Activated naive CD4-positive, alpha-beta T cell treated with anti-CD3 and anti-CD28 coated beads for 36 hours (primary cell): ENCODE data around the gene CDK5RAP2. TPM values are rescaled to one million over a fixed set of nuclear protein-coding genes. Genes with fewer than 3 reads are reported as not detected.

ENCODE experiments used
- CTCF ChIA-PET: fragments of 350-600 bp; sonication (Branson Sonifier 250); formaldehyde crosslinking; loops from one replicate; lab custom pipeline; 2021; ENCODE audit warnings: antibody characterized with exemption; lab: Charles Lee
- DNase-seq: peaks from one replicate; pipeline ENCODE4 v3.0.0-alpha.2; 2020
- H3K27ac Mint-ChIP-seq: one replicate; pipeline ENCODE4 v1.8.0; 2021; ENCODE audit warnings: mild to moderate bottlenecking, mixed read lengths
- H3K27me3 Mint-ChIP-seq: one replicate; pipeline ENCODE4 v1.8.0; 2021; ENCODE audit warnings: low read depth, mixed read lengths
- H3K36me3 Mint-ChIP-seq: one replicate; pipeline ENCODE4 v1.8.0; 2021; ENCODE audit warnings: low read depth, mixed read lengths
- H3K4me1 Mint-ChIP-seq: one replicate; pipeline ENCODE4 v1.8.0; 2021; ENCODE audit warnings: low read depth, mixed read lengths
- H3K4me3 Mint-ChIP-seq: one replicate; pipeline ENCODE4 v1.8.0; 2021; ENCODE audit warnings: mild to moderate bottlenecking, moderate library complexity, mixed read lengths
- H3K9me3 Mint-ChIP-seq: one replicate; pipeline ENCODE4 v1.8.0; 2021; ENCODE audit warnings: mixed read lengths
- intact Hi-C: fragments of 100-400 bp; cut with micrococcal nuclease; formaldehyde crosslinking; loops from one replicate; pipeline ENCODE4 v1.15.1; 2023
- total RNA-seq, 2 experiments: library from RNA; stranded (reverse); gene quantifications; one replicate each; pipeline ENCODE4 v1.2.3, GENCODE V29; 2021

The CDK5RAP2 gene
- total RNA-seq, 2 experiments from 2014 or later: 92.7 to 99.7 TPM

DNA sequence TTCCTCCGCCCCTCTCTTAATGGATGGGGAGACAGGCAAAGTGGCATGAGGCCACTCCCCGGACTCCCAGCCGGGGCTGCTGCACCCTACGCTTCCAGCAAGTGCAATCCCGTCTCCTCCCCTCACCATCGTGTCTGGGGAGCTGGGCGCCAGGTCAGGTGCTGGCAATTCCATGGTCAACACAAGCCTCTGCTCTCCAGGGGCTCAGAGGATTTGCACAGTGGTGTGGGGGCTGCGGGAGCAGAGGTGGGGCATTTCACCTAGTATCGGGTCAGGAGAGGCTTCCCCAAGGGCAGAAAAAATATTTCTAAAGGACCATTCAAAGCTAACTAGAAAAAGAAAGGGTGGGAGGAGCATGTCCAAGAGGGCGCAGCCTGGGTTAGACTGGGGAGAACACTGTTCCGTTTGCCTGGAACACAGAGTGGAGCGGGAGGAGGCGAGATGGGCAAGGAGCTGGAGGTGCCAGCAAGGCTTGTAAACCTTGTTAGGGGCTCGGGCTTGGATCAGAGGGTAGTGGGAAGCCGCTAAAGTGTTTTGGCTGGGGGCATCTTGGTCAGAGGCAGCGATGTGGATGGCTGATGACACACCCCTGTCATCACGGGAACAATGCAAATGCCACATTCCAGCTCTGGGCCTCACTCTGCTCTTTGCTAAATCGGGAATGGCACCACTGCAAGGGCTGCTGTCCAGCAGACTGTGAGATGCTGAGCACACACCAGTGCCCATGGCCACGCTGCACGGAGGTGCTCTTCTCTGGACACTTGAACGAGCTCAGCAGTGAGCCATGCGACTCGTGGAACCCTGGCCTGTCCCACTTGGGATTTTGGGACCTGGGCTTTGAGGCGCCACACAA, 191.7 kb downstream of the CDK5RAP2 start:
- DNase-seq: no peak
- intact Hi-C loops: no loop called here
- H3K27ac Mint-ChIP-seq: no peak overlapping the region
- H3K4me1 Mint-ChIP-seq: no peaks in the 10 kb centered on the region
- CTCF ChIA-PET: no interaction called here
- H3K9me3 Mint-ChIP-seq: no peaks in the 10 kb centered on the region
- H3K4me3 Mint-ChIP-seq: no peak overlapping the region
- H3K36me3 Mint-ChIP-seq: peaks cover 17% of the 10 kb centered on the region
- no peaks in the 10 kb centered on the region for H3K27me3 Mint-ChIP-seq

DNA sequence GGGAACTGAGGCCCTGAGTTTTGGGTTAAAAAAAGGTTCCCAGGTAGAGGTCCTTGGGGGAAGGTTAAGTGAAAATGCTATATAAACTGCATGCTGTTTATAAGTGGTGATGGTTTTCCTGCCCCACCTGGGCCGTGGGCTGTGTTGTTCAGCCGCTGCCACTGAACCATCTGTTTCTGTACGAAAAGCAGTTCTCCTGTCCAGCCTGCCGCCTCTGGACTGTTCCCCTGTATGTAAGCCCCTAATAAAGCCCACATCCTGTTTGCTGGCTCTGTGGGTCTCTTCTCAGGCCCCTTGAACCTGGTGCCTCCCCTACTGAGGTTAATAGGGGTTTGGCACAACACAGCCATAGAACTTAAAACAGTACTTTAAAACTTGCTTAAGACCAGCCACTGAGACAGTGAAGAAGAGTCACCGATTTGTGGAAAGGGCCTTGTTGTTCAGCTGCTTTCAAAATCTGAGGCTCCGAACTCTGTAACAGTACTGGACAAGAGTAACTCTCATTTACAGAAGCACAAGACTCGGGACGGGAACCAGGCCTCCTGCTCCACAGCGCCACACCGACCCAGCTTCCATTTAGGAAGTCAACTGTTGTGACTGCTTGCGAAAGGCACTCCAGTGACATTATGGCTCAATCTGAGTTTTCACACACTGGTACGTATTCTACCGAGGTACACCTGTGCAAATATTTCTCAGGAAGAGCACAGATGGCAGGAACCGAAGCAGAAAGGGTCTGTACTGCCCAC, 192.5 kb downstream of the CDK5RAP2 start:
- CTCF ChIA-PET: no interaction called here
- DNase-seq: no peak
- Mint-ChIP-seq H3K4me3 (no peak overlapping the region), H3K27me3 (no peaks in the 10 kb centered on the region), H3K36me3 (peaks cover 11% of the 10 kb centered on the region), H3K27ac (no peak overlapping the region), H3K4me1 (no peaks in the 10 kb centered on the region), H3K9me3 (no peaks in the 10 kb centered on the region)
- intact Hi-C loops: no loop called here

DNA sequence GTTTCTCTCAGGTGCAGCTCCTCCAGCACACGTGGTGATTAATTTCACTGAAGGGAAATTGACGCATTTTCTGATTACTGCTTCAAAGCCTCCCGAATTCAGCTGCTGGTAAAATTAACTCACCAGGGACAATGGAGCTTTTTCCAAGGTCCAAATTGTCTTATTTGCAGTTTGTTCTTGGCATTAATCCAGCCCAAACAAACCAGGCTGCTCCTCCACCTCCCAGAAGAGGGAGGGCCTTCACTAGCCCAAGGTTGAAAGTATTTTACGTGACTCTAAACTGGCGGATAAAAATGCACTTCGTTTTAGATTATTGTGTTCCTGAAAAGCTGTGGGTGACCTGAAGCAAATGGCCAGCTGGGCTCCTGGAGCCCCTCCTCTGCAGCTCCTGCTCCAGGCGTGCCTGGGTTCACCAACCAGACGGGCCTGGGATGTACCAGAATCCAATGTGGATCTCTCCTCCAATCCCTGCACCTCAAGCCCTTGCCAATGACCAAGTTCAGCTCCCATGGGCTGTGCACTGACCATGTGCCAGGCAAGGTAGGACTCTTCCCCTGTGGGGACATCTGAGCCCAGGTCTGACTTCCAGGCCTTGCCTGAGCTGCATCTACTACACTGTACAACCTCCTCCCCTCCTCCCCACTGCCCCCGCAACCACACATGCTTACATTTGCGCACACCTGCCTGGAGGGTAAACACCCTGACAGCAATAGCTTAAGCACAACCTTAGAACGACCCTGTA, 193.4 kb downstream of the CDK5RAP2 start:
- no peak for DNase-seq
- Mint-ChIP-seq H3K4me1 (no peaks in the 10 kb centered on the region), H3K9me3 (no peaks in the 10 kb centered on the region), H3K36me3 (peaks cover 11% of the 10 kb centered on the region), H3K27ac (no peak overlapping the region), H3K4me3 (no peak overlapping the region), H3K27me3 (no peaks in the 10 kb centered on the region)
- CTCF ChIA-PET: no interaction called here
- intact Hi-C loops: no loop called here

DNA sequence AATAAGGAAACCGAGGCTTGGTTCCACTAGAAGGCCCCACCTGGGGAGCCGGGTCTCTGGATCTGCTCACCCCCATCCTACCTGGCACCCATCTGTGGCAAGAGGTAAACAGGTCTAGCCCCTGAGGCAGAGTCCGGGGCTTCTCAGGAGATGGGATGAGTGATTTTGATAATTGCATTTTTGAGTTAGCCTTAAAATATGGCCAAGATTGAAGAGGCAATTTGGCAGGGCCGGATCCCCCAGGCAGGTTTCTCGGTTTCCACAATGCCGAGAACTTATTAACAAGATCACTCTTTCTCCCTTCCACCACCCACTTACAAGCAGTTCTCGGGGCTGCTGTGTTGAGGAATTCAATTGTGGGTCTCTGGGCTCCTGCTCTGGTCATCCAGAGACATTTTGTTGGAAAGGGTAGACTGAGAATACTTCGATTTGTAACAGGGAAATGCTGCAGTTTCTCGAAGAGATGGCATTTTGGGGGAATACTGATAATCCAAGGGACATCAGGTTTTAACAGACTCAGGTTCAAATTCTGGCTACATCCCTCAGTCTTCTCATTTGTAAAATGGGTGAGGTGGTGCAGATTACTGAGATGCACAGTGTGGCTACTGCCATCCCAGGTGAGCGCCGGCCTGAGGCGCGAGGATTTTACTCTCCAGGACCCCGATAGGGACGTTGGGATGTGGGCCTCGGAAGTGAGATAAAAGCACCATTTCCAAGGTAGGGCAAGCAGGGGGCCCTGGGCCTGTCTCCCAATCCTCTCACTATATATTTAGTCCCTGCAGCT, 194.2 kb downstream of the CDK5RAP2 start:
- intact Hi-C loops: no loop called here
- DNase-seq: no peak
- H3K27ac Mint-ChIP-seq: no peak overlapping the region
- no peaks in the 10 kb centered on the region for H3K4me1 Mint-ChIP-seq
- CTCF ChIA-PET: no interaction called here
- H3K4me3 Mint-ChIP-seq: no peak overlapping the region
- H3K36me3 Mint-ChIP-seq: peaks cover 9% of the 10 kb centered on the region
- peaks cover under 1% of the 10 kb centered on the region for H3K9me3 Mint-ChIP-seq
- H3K27me3 Mint-ChIP-seq: no peaks in the 10 kb centered on the region

DNA sequence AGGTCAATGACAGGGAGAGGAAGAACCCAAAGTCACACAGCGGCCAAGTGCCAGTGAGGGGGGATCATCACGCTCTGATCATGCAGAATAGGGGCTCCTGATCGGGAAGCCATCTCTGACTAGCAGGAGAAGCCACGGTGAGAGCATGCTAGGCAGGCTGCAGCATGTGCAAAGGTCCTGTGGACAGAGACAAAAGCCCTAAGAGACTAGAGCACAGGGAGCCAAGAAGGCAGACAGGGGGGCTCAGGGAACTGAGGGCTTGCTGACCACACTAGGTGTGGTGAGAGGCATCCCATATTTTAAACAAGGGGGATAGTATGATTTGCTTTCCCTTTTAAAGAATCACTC, 195.1 kb downstream of the CDK5RAP2 start:
- no peaks in the 10 kb centered on the region for H3K4me1 Mint-ChIP-seq
- CTCF ChIA-PET: no interaction called here
- H3K27me3 Mint-ChIP-seq: no peaks in the 10 kb centered on the region
- no peak overlapping the region for H3K4me3 Mint-ChIP-seq
- peaks cover 9% of the 10 kb centered on the region for H3K9me3 Mint-ChIP-seq
- H3K36me3 Mint-ChIP-seq: peaks cover 9% of the 10 kb centered on the region
- DNase-seq: no peak
- intact Hi-C loops: no loop called here
- no peak overlapping the region for H3K27ac Mint-ChIP-seq

DNA sequence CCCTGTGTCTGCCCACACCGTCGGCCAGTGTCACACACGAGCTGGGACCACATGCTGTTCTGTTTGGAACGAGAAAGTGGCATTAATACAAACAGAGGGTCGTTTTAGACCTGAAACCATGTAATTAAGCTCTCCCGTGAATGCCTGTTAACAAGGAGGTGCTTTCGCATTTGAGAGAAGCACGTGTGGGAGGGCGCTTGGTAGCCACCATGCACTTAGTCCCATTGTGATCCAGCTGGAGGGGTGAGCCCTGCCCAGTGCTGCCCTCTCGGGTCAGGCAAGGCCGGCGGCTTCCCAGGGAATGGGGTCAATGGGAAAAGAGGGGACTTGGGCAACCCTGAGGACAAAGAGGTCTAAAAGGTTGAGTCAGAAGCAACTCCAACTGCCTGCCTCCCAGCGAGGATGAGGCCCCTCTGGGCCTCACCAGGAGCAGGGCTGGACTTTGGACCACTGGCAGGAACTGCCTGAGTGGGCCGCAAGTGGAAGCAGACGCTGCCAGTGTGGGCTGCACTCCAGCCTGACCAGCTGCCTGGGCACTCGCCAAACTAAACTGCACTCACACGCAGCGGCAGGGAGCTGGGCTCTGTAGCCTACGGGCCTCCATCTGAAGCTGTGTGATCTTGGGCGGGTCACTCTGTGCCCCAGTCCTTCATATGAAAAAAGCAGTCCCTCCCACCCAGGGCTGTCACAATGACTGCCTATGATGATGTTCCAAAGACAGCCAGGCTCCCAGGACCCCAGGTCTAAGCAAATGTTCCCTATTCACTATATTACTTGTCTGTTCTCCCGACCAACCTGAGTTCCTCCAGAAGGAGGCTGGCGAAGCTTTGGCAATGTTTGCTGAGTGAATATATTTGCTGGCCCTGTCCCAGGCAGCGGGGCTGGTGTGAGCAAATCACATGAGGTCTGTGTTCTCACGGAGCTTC, 195.7 kb downstream of the CDK5RAP2 start:
- H3K9me3 Mint-ChIP-seq: peaks cover 15% of the 10 kb centered on the region
- no peak overlapping the region for H3K27ac Mint-ChIP-seq
- no peaks in the 10 kb centered on the region for H3K4me1 Mint-ChIP-seq
- no peak overlapping the region for H3K4me3 Mint-ChIP-seq
- CTCF ChIA-PET: interaction anchor here (0.6 kb wide), 1 partner anchor 18 kb away, joined by 3 read pairs; no protein-coding TSS in a partner anchor
- intact Hi-C loops: no loop called here
- H3K36me3 Mint-ChIP-seq: peaks cover 12% of the 10 kb centered on the region
- no peak for DNase-seq
- no peaks in the 10 kb centered on the region for H3K27me3 Mint-ChIP-seq

DNA sequence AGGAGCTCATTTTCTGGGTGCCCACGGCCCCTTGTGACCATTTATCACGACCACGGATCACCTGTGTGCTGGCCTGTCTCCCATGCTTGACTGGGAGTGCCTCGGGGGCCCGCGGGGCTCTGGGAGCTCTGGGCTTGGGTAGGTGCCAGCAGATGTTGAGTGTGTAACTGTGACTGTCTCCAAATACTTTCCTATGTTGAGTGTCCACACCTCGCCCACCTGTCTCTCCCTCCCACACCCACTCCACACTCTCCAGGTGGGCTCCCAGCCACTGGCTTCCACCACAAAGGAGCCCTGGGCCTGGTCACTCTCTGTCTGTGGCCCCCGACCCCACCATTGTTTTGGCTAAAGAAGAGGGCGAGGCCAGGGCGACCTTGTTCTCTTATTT, 196.4 kb downstream of the CDK5RAP2 start:
- Mint-ChIP-seq H3K27me3 (no peaks in the 10 kb centered on the region), H3K36me3 (peaks cover 15% of the 10 kb centered on the region), H3K9me3 (peaks cover 22% of the 10 kb centered on the region), H3K4me3 (no peak overlapping the region), H3K27ac (no peak overlapping the region), H3K4me1 (no peaks in the 10 kb centered on the region)
- CTCF ChIA-PET: interaction anchor here (0.6 kb wide), 1 partner anchor 18 kb away, joined by 3 read pairs; no protein-coding TSS in a partner anchor
- intact Hi-C loops: no loop called here
- DNase-seq: no peak

DNA sequence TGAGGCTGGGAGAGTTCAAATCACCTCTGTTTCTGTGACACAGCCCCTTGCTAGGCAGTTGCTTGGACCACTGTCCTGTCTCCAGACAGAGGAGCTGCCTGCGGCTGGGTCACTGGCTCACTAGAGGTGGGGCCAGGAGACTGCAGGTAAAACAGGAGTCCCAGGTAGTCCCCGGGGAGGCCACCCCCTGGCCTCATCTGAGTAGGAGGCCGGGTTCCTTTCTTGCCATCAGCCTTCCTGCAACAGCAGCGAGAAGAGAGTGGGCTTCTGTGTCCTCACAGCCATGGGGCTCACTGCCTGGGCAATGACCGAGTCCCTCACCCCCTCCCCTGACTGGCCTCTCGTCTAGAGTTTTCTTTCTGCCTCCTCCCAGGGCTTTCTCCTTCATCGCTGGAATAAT, 197.5 kb downstream of the CDK5RAP2 start:
- no peaks in the 10 kb centered on the region for H3K27me3 Mint-ChIP-seq
- peaks cover 18% of the 10 kb centered on the region for H3K36me3 Mint-ChIP-seq
- no peak overlapping the region for H3K4me3 Mint-ChIP-seq
- H3K9me3 Mint-ChIP-seq: peaks cover 25% of the 10 kb centered on the region
- DNase-seq: no peak
- intact Hi-C loops: no loop called here
- H3K4me1 Mint-ChIP-seq: no peaks in the 10 kb centered on the region
- CTCF ChIA-PET: no interaction called here
- H3K27ac Mint-ChIP-seq: no peak overlapping the region

DNA sequence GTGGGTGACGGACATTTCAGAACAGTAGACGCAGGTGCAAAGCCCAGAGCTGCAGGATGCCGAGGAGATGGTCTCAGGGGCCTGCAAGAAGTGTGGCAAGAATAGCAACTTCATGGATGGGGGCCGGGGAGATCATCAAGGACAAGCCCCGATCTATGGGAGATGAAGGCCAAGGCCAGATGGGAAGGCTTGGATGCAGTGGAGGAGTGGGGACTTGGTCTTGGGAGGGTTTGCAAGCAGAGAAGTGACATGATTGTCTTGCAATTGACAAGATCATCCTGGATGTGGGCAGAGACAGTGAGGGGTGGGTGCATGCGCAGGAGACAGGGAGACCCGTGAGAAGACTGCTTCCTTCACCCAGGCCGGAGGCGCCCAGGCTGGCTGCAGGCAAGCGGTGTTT, 198.1 kb downstream of the CDK5RAP2 start:
- Mint-ChIP-seq H3K36me3 (peaks cover 18% of the 10 kb centered on the region), H3K4me3 (no peak overlapping the region), H3K27me3 (no peaks in the 10 kb centered on the region), H3K27ac (no peak overlapping the region), H3K9me3 (peaks cover 28% of the 10 kb centered on the region), H3K4me1 (no peaks in the 10 kb centered on the region)
- intact Hi-C loops: no loop called here
- CTCF ChIA-PET: no interaction called here
- no peak for DNase-seq

DNA sequence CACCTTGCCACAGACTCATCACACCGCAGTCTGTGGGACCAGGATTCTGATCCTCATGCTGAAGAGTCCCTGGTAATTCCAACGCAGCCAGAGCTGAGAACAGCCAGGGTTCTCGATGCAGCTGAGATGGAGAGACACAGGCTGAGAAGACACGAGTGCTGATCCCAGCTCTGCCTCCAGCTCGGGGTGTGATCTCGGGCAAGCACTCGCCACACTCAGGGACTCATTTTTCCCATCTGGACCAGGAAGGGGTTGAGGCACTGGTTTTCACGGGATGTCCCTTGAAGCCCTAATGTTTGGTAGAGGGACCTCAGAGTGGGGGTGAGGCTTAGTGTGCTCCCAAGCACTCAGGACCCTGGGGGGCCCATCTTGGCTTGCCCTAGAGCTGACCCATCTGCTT, 200.4 kb downstream of the CDK5RAP2 start:
- no peak for DNase-seq
- H3K36me3 Mint-ChIP-seq: peaks cover 15% of the 10 kb centered on the region
- H3K4me3 Mint-ChIP-seq: no peak overlapping the region
- H3K27ac Mint-ChIP-seq: no peak overlapping the region
- intact Hi-C loops: no loop called here
- no peaks in the 10 kb centered on the region for H3K27me3 Mint-ChIP-seq
- no peaks in the 10 kb centered on the region for H3K4me1 Mint-ChIP-seq
- CTCF ChIA-PET: no interaction called here
- H3K9me3 Mint-ChIP-seq: peaks cover 33% of the 10 kb centered on the region

DNA sequence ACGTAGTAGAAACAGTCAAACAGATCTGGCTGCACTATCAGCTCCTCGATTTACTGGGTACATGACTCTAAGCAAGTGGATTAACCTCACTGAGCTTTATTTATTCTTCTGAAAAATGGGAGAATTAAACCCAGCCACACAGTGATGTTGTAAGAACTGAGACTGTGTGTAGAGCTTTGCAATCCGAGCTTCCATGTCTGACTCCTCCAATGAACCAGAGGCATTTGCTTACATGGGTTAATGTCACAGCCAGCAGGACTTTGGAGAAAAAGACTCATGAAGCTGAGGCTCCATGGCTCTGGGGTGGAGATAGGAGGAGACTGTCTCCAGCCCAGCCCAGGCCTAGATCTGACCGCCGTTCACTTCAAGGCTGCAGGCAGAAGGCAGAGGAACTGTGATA, 201.3 kb downstream of the CDK5RAP2 start:
- peaks cover 15% of the 10 kb centered on the region for H3K36me3 Mint-ChIP-seq
- intact Hi-C loops: no loop called here
- CTCF ChIA-PET: no interaction called here
- H3K9me3 Mint-ChIP-seq: peaks cover 33% of the 10 kb centered on the region
- H3K4me3 Mint-ChIP-seq: no peak overlapping the region
- DNase-seq: no peak
- H3K27me3 Mint-ChIP-seq: no peaks in the 10 kb centered on the region
- no peak overlapping the region for H3K27ac Mint-ChIP-seq
- no peaks in the 10 kb centered on the region for H3K4me1 Mint-ChIP-seq
